Heart left ventricle (tissue), 16 donors: ENCODE measurements around the gene TMEM266. TPM values are rescaled to one million over a fixed set of nuclear protein-coding genes. Genes with fewer than 3 reads are reported as not detected.
A peak's percentile ranks its signal among the peaks of the same experiment; 100 is the strongest.
"Not testable (repeated sequence)": the region's sequence is repeated elsewhere in the genome, so short reads cannot be mapped to it uniquely, and the experiment has no call there.

Experiments used
- ATAC-seq, 4 donors: fragments of 200-7000 bp; cut with Tn5 transposase; one replicate each; pipeline ENCODE4 v1.9.1; 2020 to 2022; ENCODE audit warnings: moderate library complexity in 4 of 4, mild to moderate bottlenecking in 3 of 4, moderate number of reproducible peaks in 1 of 4
- DNase-seq, 5 donors: peaks; one replicate each; pipeline ENCODE4 v3.0.0-alpha.2; 2020
- H3K27ac ChIP-seq, 12 donors: fragments of 200-600 bp; sonication (generic) in 4 of 12; one replicate each; pipeline versions ENCODE4 v1.5.0 to v1.8.0; 2016 to 2022; ENCODE audit warnings: mild to moderate bottlenecking in 2 of 12
- H3K27me3 ChIP-seq, 9 donors: fragments of 200-600 bp; sonication (generic) in 2 of 9; one replicate each; pipeline versions ENCODE4 v1.5.1 to v1.8.0; 2016 to 2022; ENCODE audit warnings: mild to moderate bottlenecking in 3 of 9
- H3K36me3 ChIP-seq, 9 donors: fragments of 200-600 bp; sonication (generic) in 2 of 9; one replicate each; pipeline versions ENCODE4 v1.5.0 to v1.8.0; 2018 to 2022; ENCODE audit warnings: mild to moderate bottlenecking in 2 of 9
- H3K4me1 ChIP-seq, 12 donors: fragments of 200-600 bp; sonication (generic) in 4 of 12; one replicate each; pipeline versions ENCODE4 v1.5.0 to v1.8.0; 2016 to 2022; ENCODE audit warnings: mild to moderate bottlenecking in 3 of 12
- H3K4me3 ChIP-seq, 12 donors: fragments of 200-600 bp; sonication (generic) in 4 of 12; one replicate each; pipeline versions ENCODE4 v1.5.0 to v1.8.0; 2017 to 2022; ENCODE audit warnings: mild to moderate bottlenecking in 9 of 12, moderate library complexity in 4 of 12
- H3K9me3 ChIP-seq, 12 donors: fragments of 200-600 bp; sonication (generic) in 4 of 12; one replicate each; pipeline versions ENCODE4 v1.5.0 to v1.8.0; 2016 to 2022; ENCODE audit warnings: mild to moderate bottlenecking in 1 of 12
- POLR2A ChIP-seq, 2 donors: fragments of 450-650 bp; IDR thresholded peaks; one replicate each; pipeline ENCODE4 v1.6.1; 2017; ENCODE audit warnings: antibody characterized with exemption in 2 of 2, mild to moderate bottlenecking in 2 of 2, moderate library complexity in 2 of 2
- WGBS, 4 donors: extraction: QIAGEN DNeasy Blood & Tissue Kit in 2 of 4; methylation state at CpG; one replicate each; pipeline versions ENCODE4 v1.1.5 to v1.1.7; 2013 to 2018; 5-methylcytosine and 5-hydroxymethylcytosine counted together
- intact Hi-C, 10 donors: fragments of 100-400 bp; cut with DNase I; formaldehyde crosslinking; loops; one replicate each; pipeline versions ENCODE4 v1.11.1 to v1.14.2; 2022
- polyA plus RNA-seq, 2 donors: library from polyadenylated mRNA; stranded (reverse); fragments of 200-250 nt; gene quantifications; one replicate each; pipeline ENCODE4 v1.2.3, GENCODE V29; 2013
- total RNA-seq, 9 donors: library from RNA; depleted of rRNA in 2 of 9; stranded (reverse); fragments of >200 nt in 2 of 9; fragmentation: NEBNext Ultra II Directional in 3 of 9; extraction: Animal tissue kit (Norgen Biotek cat#: 25700) in 3 of 9; gene quantifications; one replicate each; pipeline versions ENCODE4 v1.1.0 to v1.2.4, GENCODE V29; 2016 to 2023
- TF ChIP-seq, protein P1 (sequence below), 12 donors: fragments of 200-600 bp; sonication (generic) in 4 of 12; IDR thresholded peaks; one replicate each; pipeline versions ENCODE4 v1.5.0 to v1.8.0; 2018 to 2022; ENCODE audit warnings: antibody characterized with exemption in 12 of 12, mild to moderate bottlenecking in 5 of 12
- donor health status: ischemic (EF 13 %, LVEDD 7.1; RV severe dilation, severe dysfunction).
- donor health status: healthy with polysubstance abuse.
- donor health status: DM: no; HTN: yes; CAD: no.
- donor health status: DM: no; HTN: no; CAD: no.
- donor health status: ischemic (EF 25% LVEDD 6.9; RV normal size, moderate dysfunction).
- donor health status: ischemic (EF 25% LVEDD 5.7; RV mildly dilated, moderate dysfunction).
- donor health status: healthy.
- donor health status: DM: yes; HTN: yes; CAD: no.
- donor health status: ischemic (EF 35%, LVEDD 5.7; RV mildly dilated, moderate dysfunction).
- donor health status: nonischemic (EF 11% LVEDD 7.7; RV severe dilation, severe dysfunction).
- donor health status: DM: yes; HTN: yes; CAD: no.
- donor health status: PGD.
- donor health status: ischemic (EF 29% LVEDD 5.4; RV normal size, mild dysfunction).
- donor health status: nonischemic (EF 23%, LVEDD 6.1; RV moderate dilation, normal function).

The TMEM266 gene
- total and polyA plus RNA-seq, 11 donors, result 0.03 to 0.38 (median 0.28) TPM; not detected in 6

- Histone ChIP-seq H3K9me3 (peaks cover 0 to 18% (median 2%) of the 10 kb centered on the region in 12 donors), H3K4me3 (no peak overlapping the region), H3K4me1 (no peaks in the 10 kb centered on the region), H3K27ac (no peak overlapping the region), H3K27me3 (peaks cover 0 to 16% (median 0%) of the 10 kb centered on the region in 9 donors), H3K36me3 (no peaks in the 10 kb centered on the region)
- ATAC-seq (no peak), DNase-seq (no peak)
- 35 to 51% (median 39%) methylated on average over 3 of the region's 3 CpGs for WGBS, 4 donors
- intact Hi-C loops, result no loop called here
- TF ChIP-seq POLR2A (IDR thresholded peaks at IDR 0.05), result no peak
- TF ChIP-seq, protein P1, sequence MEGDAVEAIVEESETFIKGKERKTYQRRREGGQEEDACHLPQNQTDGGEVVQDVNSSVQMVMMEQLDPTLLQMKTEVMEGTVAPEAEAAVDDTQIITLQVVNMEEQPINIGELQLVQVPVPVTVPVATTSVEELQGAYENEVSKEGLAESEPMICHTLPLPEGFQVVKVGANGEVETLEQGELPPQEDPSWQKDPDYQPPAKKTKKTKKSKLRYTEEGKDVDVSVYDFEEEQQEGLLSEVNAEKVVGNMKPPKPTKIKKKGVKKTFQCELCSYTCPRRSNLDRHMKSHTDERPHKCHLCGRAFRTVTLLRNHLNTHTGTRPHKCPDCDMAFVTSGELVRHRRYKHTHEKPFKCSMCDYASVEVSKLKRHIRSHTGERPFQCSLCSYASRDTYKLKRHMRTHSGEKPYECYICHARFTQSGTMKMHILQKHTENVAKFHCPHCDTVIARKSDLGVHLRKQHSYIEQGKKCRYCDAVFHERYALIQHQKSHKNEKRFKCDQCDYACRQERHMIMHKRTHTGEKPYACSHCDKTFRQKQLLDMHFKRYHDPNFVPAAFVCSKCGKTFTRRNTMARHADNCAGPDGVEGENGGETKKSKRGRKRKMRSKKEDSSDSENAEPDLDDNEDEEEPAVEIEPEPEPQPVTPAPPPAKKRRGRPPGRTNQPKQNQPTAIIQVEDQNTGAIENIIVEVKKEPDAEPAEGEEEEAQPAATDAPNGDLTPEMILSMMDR (IDR thresholded peaks at IDR 0.05), result no peak
These were observed 24.2 kb upstream of the TMEM266 start for GRCh38 chr15:76035593-76035992.

- DNase-seq, result no peak
- 77 to 92% (median 86%) methylated on average over 1 of the region's 1 CpG for WGBS, 4 donors
- H3K4me1 ChIP-seq, result no peaks in the 10 kb centered on the region
These were observed 21.3 kb upstream of the TMEM266 start for GRCh38 chr15:76038512-76038911.

GRCh38 chr15:76054201-76054600 lies 5.6 kb upstream of the TMEM266 start:
- H3K4me3 ChIP-seq, ATAC-seq, H3K9me3 ChIP-seq, DNase-seq, H3K36me3 ChIP-seq, H3K27ac ChIP-seq: not testable (repeated sequence)
- peaks cover 0 to 44% (median 13%) of the 10 kb centered on the region in 9 donors for H3K27me3 ChIP-seq
- peaks cover 0 to 15% (median 6%) of the 10 kb centered on the region in 12 donors for H3K4me1 ChIP-seq
- WGBS, 4 donors, result 89 to 92% (median 91%) methylated on average over 10 of the region's 10 CpGs
- intact Hi-C loops, result loop anchor here in 1 of 10 donors (10.0 kb wide), 1 partner anchor 811 kb away; no protein-coding TSS in a partner anchor

More at GRCh38 chr15:76038512-76038911, 21.3 kb upstream of the TMEM266 start:
- TF ChIP-seq, protein P1 (IDR thresholded peaks at IDR 0.05), result no peak
- no peak for TF ChIP-seq POLR2A (IDR thresholded peaks at IDR 0.05)
- no peak for ATAC-seq
- Histone ChIP-seq H3K36me3 (no peaks in the 10 kb centered on the region), H3K9me3 (peaks cover 0 to 42% (median 10%) of the 10 kb centered on the region in 12 donors), H3K27me3 (peaks cover 0 to 16% (median 3%) of the 10 kb centered on the region in 9 donors), H3K4me3 (no peak overlapping the region), H3K27ac (no peak overlapping the region)
- intact Hi-C loops, result no loop called here

- Histone ChIP-seq H3K36me3 (no peaks in the 10 kb centered on the region), H3K27ac (no peak overlapping the region), H3K27me3 (peaks cover 0 to 55% (median 20%) of the 10 kb centered on the region in 9 donors), H3K4me3 (peak overlapping the region in 1 of 12 donors; percentile 6), H3K4me1 (peaks cover 0 to 23% (median 8%) of the 10 kb centered on the region in 12 donors), H3K9me3 (no peaks in the 10 kb centered on the region)
- no peak for TF ChIP-seq POLR2A (IDR thresholded peaks at IDR 0.05)
- TF ChIP-seq, protein P1 (IDR thresholded peaks at IDR 0.05), result no peak
- DNase-seq (no peak), ATAC-seq (no peak)
- intact Hi-C loops, result loop anchor here in 1 of 10 donors (10.0 kb wide), 1 partner anchor 808 kb away; no protein-coding TSS in a partner anchor
- WGBS, 4 donors, result 6 to 16% (median 14%) methylated on average over 3 of the region's 3 CpGs
These were observed 2.9 kb upstream of the TMEM266 start for GRCh38 chr15:76056931-76057330.
